Middle frontal gyrus (tissue), 1 donor: ENCODE measurements around the gene C1orf167.

Experiments used
- DNase-seq: peaks from one replicate; pipeline ENCODE4 v3.0.0-alpha.2; 2015; ENCODE audit warnings: low spot score; ENCODE audit errors: extremely low spot score

Gene C1orf167

GRCh38 chr1:11761988-11762406, at the start of gene C1orf167:
Gene C1orf167, plus strand, starts transcription at chr1:11762193. Its CDS starts 2,208 bp downstream, at chr1:11764401.
- DNase-seq, result no peak

- no peak for DNase-seq
These were observed 49.7 kb upstream of the C1orf167 start for GRCh38 chr1:11712285-11712684.

DNA sequence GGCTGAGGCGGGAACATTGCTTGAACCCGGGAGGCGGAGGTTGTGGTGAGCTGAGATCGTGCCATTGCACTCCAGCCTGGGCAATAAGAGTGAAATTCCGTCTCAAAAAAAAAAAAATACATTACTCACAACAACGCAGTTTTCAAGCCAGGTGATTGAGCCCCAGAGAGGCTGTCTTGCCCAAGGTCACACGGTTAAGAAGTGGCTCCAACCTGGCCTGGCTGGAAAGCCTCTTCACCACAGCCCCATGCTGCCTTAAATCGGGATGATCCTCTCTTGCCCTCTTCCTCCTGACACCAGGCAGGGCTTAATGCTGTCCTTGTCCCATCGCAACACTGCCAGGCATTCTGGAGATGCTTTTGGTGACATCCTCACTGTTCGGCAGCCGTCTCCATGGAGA, 48.9 kb upstream of the C1orf167 start:
- DNase-seq, result no peak

DNA sequence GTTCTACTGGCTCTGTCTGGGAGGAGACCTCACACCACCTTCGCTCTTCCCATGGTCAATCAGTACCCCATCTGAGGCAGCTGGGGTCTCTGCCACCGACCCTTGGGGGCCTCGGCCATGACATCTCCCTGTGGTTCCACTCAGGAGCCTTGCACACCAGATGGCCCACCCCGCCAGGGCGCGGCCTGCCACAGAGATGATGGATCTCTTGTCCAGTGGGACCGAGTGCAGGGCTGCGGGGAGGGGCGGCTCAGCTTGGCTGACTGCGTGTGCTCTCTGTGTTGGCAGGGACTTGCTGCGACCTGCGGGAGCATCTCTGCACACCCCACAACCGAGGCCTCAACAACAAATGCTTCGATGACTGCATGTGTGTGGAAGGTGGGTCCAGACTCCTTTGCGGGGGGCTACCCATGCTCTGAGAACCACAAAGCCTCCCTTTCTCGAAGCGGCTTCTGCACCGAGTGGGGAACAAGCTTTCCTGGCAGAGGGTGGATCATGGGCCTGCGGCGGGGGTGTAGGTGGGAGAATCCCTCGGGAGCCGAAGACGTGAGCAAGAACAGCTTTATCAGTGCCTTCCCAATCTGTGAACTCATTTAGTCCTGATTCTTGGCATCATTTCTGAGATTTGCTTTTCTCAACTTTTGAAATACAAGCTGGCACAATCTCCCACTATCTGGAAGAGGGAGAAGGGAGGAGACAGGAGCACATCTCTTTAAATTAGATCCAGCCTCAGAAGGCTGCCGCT, 47.0 kb upstream of the C1orf167 start:
- DNase-seq, result peak; percentile 14

DNA sequence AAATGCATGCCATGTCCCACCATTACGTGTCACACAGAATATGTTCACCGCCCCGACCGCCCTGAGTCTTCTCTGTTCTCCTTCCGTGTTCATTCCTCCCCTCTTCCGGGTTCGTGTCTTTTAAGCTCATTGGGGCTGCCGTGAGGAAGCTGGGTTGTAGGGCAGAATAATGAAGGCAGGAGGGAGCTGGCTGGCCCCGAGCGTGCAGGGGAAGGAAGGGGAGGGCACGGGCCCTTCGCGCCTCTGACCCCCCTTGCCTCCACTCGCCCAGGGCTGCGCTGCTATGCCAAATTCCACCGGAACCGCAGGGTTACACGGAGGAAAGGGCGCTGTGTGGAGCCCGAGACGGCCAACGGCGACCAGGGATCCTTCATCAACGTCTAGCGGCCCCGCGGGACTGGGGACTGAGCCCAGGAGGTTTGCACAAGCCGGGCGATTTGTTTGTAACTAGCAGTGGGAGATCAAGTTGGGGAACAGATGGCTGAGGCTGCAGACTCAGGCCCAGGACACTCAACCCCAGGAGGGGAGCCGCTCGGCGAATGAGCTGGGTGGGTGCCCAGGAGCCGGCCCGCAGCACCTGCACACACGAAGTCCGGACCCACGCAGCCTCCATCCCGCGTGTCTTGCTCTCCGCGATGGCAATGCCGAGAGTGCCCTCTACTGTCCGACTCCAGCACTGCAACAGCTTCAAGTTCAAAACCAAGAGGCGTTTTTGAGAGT, 42.5 kb upstream of the C1orf167 start:
- peak; percentile 81 for DNase-seq

DNA sequence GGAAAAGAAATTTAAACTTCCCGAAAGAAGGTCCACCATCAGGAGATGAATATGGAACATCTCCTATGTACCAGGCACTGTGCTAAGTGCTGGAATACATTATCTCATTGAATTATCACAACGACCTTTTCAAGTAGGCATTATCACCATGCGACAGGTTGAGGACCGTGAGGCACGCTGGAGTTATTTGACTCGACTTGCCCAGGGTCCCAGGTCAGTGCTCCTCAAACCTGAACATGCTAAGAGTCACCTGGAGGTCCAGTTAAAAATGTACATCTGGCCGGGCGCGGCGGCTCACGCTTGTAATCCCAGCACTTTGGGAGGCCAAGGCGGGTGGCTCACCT, 42.0 kb upstream of the C1orf167 start:
- DNase-seq, result no peak

GRCh38 chr1:11720525-11720924, 41.5 kb upstream of the C1orf167 start:
- DNase-seq, result no peak

DNA sequence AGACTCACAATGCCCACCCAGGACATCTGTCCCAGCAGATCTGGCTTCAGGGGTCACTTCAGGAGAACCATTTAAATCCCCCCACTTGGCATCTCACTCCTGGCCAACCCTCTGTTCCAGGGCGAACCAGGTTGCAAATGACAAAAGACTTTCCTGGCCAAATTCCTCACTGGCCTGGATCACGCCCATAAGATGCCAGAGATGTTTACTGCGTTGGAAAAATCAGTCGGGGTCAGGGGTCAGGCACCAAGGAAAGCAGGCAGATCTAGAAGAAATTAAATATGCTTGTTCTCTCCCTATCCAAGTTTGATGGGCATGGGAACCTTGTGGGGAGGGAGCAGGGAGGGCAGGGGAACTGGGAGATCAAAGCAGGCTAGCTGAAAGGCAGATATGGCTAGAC, 40.7 kb upstream of the C1orf167 start:
- DNase-seq, result no peak

DNA sequence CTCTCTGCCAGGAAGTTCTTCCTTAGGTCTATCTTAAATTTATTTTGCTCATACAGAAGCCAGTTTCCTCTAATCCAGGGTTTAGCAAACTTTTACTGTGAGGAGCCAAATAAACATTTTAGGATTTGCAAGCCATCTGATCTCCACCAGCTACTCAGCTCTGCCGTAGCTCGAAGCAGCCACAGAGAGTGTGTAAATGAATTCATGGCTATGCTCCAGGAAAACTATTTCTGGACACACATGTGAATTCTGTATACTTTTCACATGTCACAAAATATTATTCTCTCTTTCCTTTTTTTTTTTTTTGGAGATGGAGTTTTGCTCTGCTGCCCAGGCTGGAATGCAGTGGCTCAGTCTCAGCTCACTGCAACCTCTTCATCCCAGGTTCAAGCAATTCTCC, 39.5 kb upstream of the C1orf167 start:
- no peak for DNase-seq

- DNase-seq, result no peak
These were observed 36.4 kb upstream of the C1orf167 start for GRCh38 chr1:11725616-11726015.

DNA sequence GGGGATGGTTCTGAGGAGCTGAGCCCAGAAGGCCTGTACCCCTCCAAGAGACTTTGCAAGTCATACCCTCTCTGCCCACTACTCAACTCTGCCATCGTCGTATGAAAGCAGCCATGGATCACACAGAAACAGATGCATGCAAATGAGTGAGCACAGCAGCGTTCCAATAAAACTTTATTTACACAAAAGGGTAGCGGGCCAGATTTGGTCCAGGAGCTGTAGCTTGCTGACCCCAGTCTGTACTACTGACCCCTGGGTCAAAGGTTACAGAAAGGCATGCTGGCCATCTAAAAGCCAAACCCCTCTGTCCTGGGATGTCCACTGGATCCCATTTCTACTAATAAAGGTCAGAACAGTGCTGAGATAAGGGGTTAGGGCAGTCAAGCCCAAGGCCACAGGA, 34.9 kb upstream of the C1orf167 start:
- no peak for DNase-seq

DNA sequence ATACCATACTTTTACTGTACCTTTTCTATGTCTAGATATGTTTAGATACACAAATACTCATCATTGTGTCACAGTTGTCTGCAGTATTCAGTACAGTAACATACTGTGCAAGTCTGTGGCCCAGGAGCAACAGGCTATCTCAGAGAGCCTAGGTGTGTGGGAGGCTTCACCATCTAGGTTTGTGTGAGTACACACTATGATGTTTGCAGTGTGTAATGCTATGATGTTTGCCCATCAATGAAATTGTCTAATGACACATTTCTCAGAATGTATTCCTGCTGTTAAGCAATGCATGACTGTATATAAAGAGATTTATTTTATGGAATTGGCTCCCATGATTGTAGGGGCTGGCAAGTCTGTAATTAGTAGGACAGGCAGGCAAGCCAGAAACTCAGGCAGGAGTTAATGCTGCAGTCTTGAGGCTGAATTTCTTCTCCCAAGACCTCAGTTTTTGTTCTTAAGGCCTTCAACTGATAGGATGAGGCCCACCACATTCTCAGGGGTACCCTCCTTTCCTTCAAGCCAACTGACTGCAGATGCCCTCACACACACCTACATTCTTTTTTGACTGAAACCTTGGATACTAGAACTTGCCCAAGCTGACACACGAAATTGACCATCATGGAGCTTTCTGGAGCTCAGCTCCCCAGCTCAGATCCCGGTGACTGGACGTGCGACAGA, 33.7 kb upstream of the C1orf167 start:
- DNase-seq, result no peak

GRCh38 chr1:11729155-11729497, 32.9 kb upstream of the C1orf167 start:
- DNase-seq, result no peak

GRCh38 chr1:11729498-11730428, 32.2 kb upstream of the C1orf167 start:
- no peak for DNase-seq

GRCh38 chr1:11730429-11730891, 31.5 kb upstream of the C1orf167 start:
- no peak for DNase-seq

- peak; percentile 78 for DNase-seq
These were observed 30.2 kb upstream of the C1orf167 start for GRCh38 chr1:11731691-11732283.

DNA sequence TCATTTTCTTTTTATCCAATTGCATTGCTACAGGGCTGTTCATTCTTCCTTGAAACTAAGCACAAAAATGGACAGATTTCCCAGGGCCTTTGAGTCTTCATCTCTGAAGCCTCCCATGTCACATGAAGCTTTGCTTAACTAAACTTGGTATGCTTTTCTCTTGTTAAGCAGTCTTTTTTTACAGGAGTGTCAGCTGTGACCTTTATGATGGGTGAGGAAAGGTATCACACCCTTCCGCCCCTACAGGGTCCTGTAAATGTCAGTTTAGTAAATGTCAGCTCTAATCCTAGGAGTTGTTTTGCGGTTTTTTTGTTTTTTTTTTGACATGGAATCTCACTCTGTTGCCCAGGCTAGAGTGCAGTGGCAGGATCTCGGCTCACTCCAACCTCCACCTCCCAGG, 28.7 kb upstream of the C1orf167 start:
- no peak for DNase-seq

GRCh38 chr1:11735531-11735853, 26.5 kb upstream of the C1orf167 start:
- no peak for DNase-seq

DNA sequence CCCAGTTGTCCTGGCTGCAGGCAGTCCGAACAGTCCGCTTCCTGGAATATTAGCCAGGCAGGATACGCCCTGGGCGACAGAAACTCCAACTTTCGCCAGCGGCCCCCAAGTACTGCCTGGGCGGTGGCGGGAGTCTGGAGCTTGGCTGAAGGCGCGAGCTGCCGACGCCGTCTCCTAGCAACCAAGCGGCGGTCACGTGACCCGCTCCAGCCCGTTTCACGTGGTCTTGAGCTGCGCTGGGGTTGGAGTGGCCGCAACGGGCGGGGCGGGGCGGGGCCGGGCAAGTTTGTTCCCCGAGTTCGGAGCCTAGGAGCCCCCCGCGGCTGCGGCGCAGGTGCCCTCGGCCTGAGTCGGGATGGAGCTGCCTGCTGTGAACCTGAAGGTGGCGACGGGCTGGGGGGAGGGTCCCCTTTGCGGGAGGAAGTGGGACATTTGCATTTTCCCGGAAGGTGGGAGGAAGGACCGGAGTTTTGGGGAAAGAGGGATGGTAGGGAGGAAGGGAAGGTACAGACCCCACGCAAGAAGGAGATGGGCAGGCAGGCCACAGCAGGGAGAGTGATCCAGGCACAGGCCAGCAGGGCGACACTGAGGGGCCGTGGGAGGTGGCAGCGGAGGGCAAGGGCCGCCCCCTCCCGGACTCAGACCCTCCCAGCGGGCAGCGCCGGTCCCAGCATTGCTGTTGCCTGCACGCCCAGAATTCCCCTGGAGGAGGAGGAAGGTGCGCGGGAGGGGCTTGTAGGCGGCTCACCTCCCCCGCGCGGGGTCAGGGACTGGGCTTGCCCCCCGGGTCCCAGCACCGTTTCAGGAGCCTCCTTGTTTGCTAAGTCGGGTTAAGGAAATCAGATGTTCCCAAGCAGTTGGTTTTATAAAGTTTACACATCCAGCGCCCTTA, 25.9 kb upstream of the C1orf167 start, which contains the start of gene AGTRAP:
AGTRAP (plus strand) TSS at position 283 of the 892 bp plus-strand sequence; CDS start at position 356, 73 bp downstream.
- DNase-seq, result peak; percentile 92
